ENCODE data around the gene PEX14.

GRCh38 chr1:10561955-10562354, 87.2 kb downstream of the PEX14 start:
- TF ChIP-seq, protein P1, sequence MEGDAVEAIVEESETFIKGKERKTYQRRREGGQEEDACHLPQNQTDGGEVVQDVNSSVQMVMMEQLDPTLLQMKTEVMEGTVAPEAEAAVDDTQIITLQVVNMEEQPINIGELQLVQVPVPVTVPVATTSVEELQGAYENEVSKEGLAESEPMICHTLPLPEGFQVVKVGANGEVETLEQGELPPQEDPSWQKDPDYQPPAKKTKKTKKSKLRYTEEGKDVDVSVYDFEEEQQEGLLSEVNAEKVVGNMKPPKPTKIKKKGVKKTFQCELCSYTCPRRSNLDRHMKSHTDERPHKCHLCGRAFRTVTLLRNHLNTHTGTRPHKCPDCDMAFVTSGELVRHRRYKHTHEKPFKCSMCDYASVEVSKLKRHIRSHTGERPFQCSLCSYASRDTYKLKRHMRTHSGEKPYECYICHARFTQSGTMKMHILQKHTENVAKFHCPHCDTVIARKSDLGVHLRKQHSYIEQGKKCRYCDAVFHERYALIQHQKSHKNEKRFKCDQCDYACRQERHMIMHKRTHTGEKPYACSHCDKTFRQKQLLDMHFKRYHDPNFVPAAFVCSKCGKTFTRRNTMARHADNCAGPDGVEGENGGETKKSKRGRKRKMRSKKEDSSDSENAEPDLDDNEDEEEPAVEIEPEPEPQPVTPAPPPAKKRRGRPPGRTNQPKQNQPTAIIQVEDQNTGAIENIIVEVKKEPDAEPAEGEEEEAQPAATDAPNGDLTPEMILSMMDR (IDR thresholded peaks at IDR 0.05 in 4 of 5, conservative IDR thresholded peaks at IDR 0.05 in 1 of 5): no peak
- TF ChIP-seq POLR2A (IDR thresholded peaks at IDR 0.05): no peak
